K562 (cell line): ENCODE measurements around the gene SNX3. TPM values are rescaled to one million over a fixed set of nuclear protein-coding genes. Genes with fewer than 3 reads are reported as not detected.

Experiments used
- ARID1B ChIP-seq: fragments of 450-650 bp; IDR thresholded peaks from 2 replicates; pipeline ENCODE4 v1.6.1; 2016; ENCODE audit warnings: antibody characterized with exemption, mild to moderate bottlenecking, inconsistent platforms
- DLX4 ChIP-seq: fragments of 250-450 bp; sonication (Bioruptor Pico); IDR thresholded peaks from 2 replicates; pipeline ENCODE4 v1.6.1; 2021; ENCODE audit warnings: mild to moderate bottlenecking
- ELF1 ChIP-seq: fragments of 200-800 bp; sonication (Bioruptor generic); IDR thresholded peaks from 2 replicates; pipeline ENCODE4 v1.6.1; 2016; ENCODE audit warnings: missing genetic modification characterization, missing compliant biosample characterization
- EP400 ChIP-seq: fragments of 450-650 bp; IDR thresholded peaks from 2 replicates; pipeline ENCODE4 v1.6.1; 2017; ENCODE audit warnings: antibody characterized with exemption, mild to moderate bottlenecking, moderate library complexity
- HNRNPK ChIP-seq: fragments of 200-400 bp; formaldehyde crosslinking; IDR thresholded peaks from one replicate; pipeline ENCODE4 v1.6.1; 2018; ENCODE audit warnings: mild to moderate bottlenecking, low read depth, low read length; ENCODE audit not compliant: poor library complexity, severe bottlenecking
- HNRNPL ChIP-seq: fragments of 200-400 bp; formaldehyde crosslinking; IDR thresholded peaks from 2 replicates; pipeline ENCODE4 v1.6.1; 2017; ENCODE audit warnings: low read depth, mild to moderate bottlenecking, low read length
- KDM5B ChIP-seq: fragments of 200-600 bp; sonication (generic); IDR thresholded peaks from 2 replicates; pipeline ENCODE4 v1.6.1; 2012; ENCODE audit warnings: low read depth, mild to moderate bottlenecking, moderate library complexity, low read length, control low read depth, inconsistent platforms; ENCODE audit not compliant: insufficient replicate concordance
- MCM7 ChIP-seq, 2 experiments: fragments of 450-650 bp; IDR thresholded peaks; 2 replicates each; pipeline ENCODE4 v1.6.1; 2016 to 2018
- MIER1 ChIP-seq: fragments of 450-650 bp; IDR thresholded peaks from 2 replicates; pipeline ENCODE4 v1.6.1; 2016; ENCODE audit warnings: antibody characterized with exemption, mild to moderate bottlenecking, low read depth
- MLX ChIP-seq, 2 experiments: fragments of 450-650 bp in 1 of 2; sonication (generic) in 1 of 2; formaldehyde crosslinking; conservative IDR thresholded peaks; 2 replicates each; pipeline versions ENCODE4 v1.4.0 to v1.8.1; 2020 to 2022; ENCODE audit warnings: mild to moderate bottlenecking in 1 of 2, missing genetic modification reagents in 1 of 2
- MNT ChIP-seq, 2 experiments: fragments of 450-650 bp; conservative IDR thresholded peaks; 2 replicates each; pipeline ENCODE4 v1.6.1; 2017; ENCODE audit warnings: mild to moderate bottlenecking in 2 of 2, moderate library complexity in 2 of 2
- MYC ChIP-seq, 2 experiments: fragments of 250-450 bp in 1 of 2; sonication (Bioruptor Pico) in 1 of 2; IDR thresholded peaks; 2 replicates each; pipeline versions ENCODE4 v1.5.1 to v1.6.1; 2012 to 2021; ENCODE audit warnings: low read depth in 2 of 2, borderline replicate concordance in 1 of 2, improper control_type of control experiment in 1 of 2, low read length in 1 of 2, mild to moderate bottlenecking in 1 of 2, moderate library complexity in 1 of 2
- NONO ChIP-seq, 2 experiments: fragments of 200-400 bp in 1 of 2; fragments of 450-650 bp in 1 of 2; formaldehyde crosslinking in 1 of 2; IDR thresholded peaks; 2 replicates each; pipeline ENCODE4 v1.6.1; 2017; ENCODE audit warnings: low read depth in 2 of 2, mild to moderate bottlenecking in 2 of 2, moderate library complexity in 2 of 2, low read length in 1 of 2
- NR2F6 ChIP-seq: fragments of 450-650 bp; formaldehyde crosslinking; IDR thresholded peaks from 2 replicates; pipeline ENCODE4 v1.4.0; 2020; ENCODE audit warnings: mild to moderate bottlenecking
- NRF1 ChIP-seq, 2 experiments: fragments of 450-650 bp; IDR thresholded peaks in 1 of 2; conservative IDR thresholded peaks in 1 of 2; 2 replicates each; pipeline ENCODE4 v1.6.1; 2014; ENCODE audit warnings: mild to moderate bottlenecking in 2 of 2
- PREB ChIP-seq: sonication (generic); formaldehyde crosslinking; IDR thresholded peaks from 2 replicates; pipeline ENCODE4 v1.8.1; 2023; ENCODE audit warnings: mild to moderate bottlenecking, missing genetic modification reagents
- PTRF ChIP-seq: fragments of 450-650 bp; IDR thresholded peaks from 2 replicates; pipeline ENCODE4 v1.6.1; 2016; ENCODE audit warnings: mild to moderate bottlenecking, missing genetic modification characterization, missing compliant biosample characterization
- TAF7 ChIP-seq: fragments of 450-650 bp; IDR thresholded peaks from 2 replicates; pipeline ENCODE4 v1.6.1; 2016; ENCODE audit warnings: missing genetic modification characterization, missing compliant biosample characterization
- TRIM24 ChIP-seq, 2 experiments: fragments of 450-650 bp; IDR thresholded peaks; 2 replicates each; pipeline ENCODE4 v1.6.1; 2016
- YBX1 ChIP-seq: fragments of 450-650 bp; IDR thresholded peaks from 2 replicates; pipeline ENCODE4 v1.7.1; 2016; ENCODE audit warnings: mild to moderate bottlenecking
- ZKSCAN8 ChIP-seq: fragments of 200-800 bp; sonication (Bioruptor generic); IDR thresholded peaks from 2 replicates; pipeline ENCODE4 v1.6.1; 2016; ENCODE audit warnings: missing genetic modification characterization, missing compliant biosample characterization
- ZNF24 ChIP-seq: fragments of 450-650 bp; IDR thresholded peaks from 2 replicates; pipeline ENCODE4 v1.6.1; 2016
- ZNF511 ChIP-seq: sonication (generic); formaldehyde crosslinking; IDR thresholded peaks from 2 replicates; pipeline ENCODE4 v1.8.0; 2022; ENCODE audit warnings: mild to moderate bottlenecking, missing genetic modification reagents
- ZNF695 ChIP-seq: fragments of 450-650 bp; formaldehyde crosslinking; IDR thresholded peaks from 2 replicates; pipeline ENCODE4 v1.4.0; 2020; ENCODE audit warnings: mild to moderate bottlenecking, moderate library complexity
- polyA plus RNA-seq, 8 experiments: library from polyadenylated mRNA; depleted of rRNA in 4 of 8; stranded (reverse) in 5 of 8; unstranded in 3 of 8; fragments of >200 nt; fragmentation: Nextera tagmentation in 2 of 8; fragmentation: Illumina TruSeq in 1 of 8; extraction: Ambion mirVana in 2 of 8; extraction: Trizol in 1 of 8; gene quantifications; 2 replicates each; pipeline versions ENCODE4 v1.2.1 to v1.2.3, GENCODE V29; 2011 to 2014; ENCODE audit warnings: inconsistent platforms in 1 of 8, missing spikeins in 1 of 8
- total RNA-seq, 7 experiments: library from RNA; depleted of rRNA in 6 of 7; stranded (reverse); fragments of >200 nt in 6 of 7; fragmentation: Illumina TruSeq in 2 of 7; extraction: Trizol in 2 of 7; gene quantifications; 2 replicates each; pipeline versions ENCODE4 v1.2.1 to v1.2.3, GENCODE V29; 2011 to 2021; ENCODE audit warnings: low replicate concordance in 1 of 7

SNX3 gene
- total and polyA plus RNA-seq, 9 of the 15 experiments (the other 6 are each of a cell fraction or from before 2014, with no cell fraction given), result 48.9 to 410 (median 159) TPM

GRCh38 chr6:108294727-108295625 is 34.1 kb upstream of the SNX3 start, which contains the start of gene AFG1L (continued):
- TF ChIP-seq NRF1 (conservative IDR thresholded peaks at IDR 0.05 in 1 of 2, IDR thresholded peaks at IDR 0.05 in 1 of 2) (peak; percentile 52 to 63), ZNF511 (CRISPR knock-in tag) (peak; percentile 85; the same call in 1 of the 2 replicates), TAF7 (tag) (peak; percentile 88), NR2F6 (CRISPR knock-in tag) (no peak), HNRNPL (no peak), PREB (no peak), MCM7 (IDR thresholded peaks at IDR 0.05) (no peak), PTRF (tag) (no peak), MYC (IDR thresholded peaks at IDR 0.05; ENCODE audit: low read depth, low read length) (peak; percentile 90), MYC (CRISPR knock-in tag; IDR thresholded peaks at IDR 0.05; ENCODE audit: borderline replicate concordance, low read depth) (peak; percentile 84), MNT (conservative IDR thresholded peaks at IDR 0.05) (peak; percentile 71 to 90), NONO (IDR thresholded peaks at IDR 0.05; ENCODE audit: low read depth in 2 of 2, low read length in 1 of 2) (no peak), MLX (CRISPR knock-in tag; conservative IDR thresholded peaks at IDR 0.05) (no peak), HNRNPK (no peak), ZNF24 (no peak; the same call in 1 of the 2 replicates), ELF1 (tag) (peak; percentile 94), ZKSCAN8 (CRISPR knock-in tag) (no peak), TRIM24 (IDR thresholded peaks at IDR 0.05) (no peak), KDM5B (peak; percentile 86), MIER1 (no peak; the same call in 1 of the 2 replicates), EP400 (peak; percentile 93), ARID1B (no peak; the same call in none of the 2 replicates), DLX4 (CRISPR knock-in tag) (no peak), ZNF695 (CRISPR knock-in tag) (no peak), YBX1 (no peak)
